Erythroblast (primary cell): ENCODE data around the gene CNTRL.

Source experiments
- GATA1 ChIP-seq: IDR thresholded peaks from 2 replicates; pipeline ENCODE4 v1.6.1; 2011; ENCODE audit warnings: low read depth, mild to moderate bottlenecking, control low read depth, low read length, moderate library complexity
- POLR2A ChIP-seq: IDR thresholded peaks from 2 replicates; pipeline ENCODE4 v1.6.1; 2011; ENCODE audit warnings: mild to moderate bottlenecking, low read length

- TF ChIP-seq POLR2A (no peak), GATA1 (no peak)
Observed at GRCh38 chr9:121194730-121195129, 120.0 kb downstream of the CNTRL start.
